ENCODE measurements around the gene CD300H.
A peak's percentile ranks its signal among the peaks of the same experiment; 100 is the strongest.

CD300H gene

GRCh38 chr17:74566132-74566753, 1.1 kb downstream of the CD300H start:
- no peak overlapping the region for H3K4me3 ChIP-seq (ENCODE audit: low read depth, low read length)

GRCh38 chr17:74565126-74565525, 2.2 kb downstream of the CD300H start:
- no peaks in the 10 kb centered on the region for H3K4me1 ChIP-seq (ENCODE audit: control insufficient read depth, insufficient read depth, low read length)
- no peaks in the 10 kb centered on the region for H3K9me3 ChIP-seq (ENCODE audit: control insufficient read depth, insufficient read depth, low read depth, low read length)
- TF ChIP-seq HOXC10 (CRISPR knock-in tag; IDR thresholded peaks at IDR 0.05), result no peak
- TF ChIP-seq MZF1 (tag by site-specific recombination; IDR thresholded peaks at IDR 0.05; ENCODE audit: borderline replicate concordance), result no peak
- ChIA-PET POLR2A (no interaction called here), CTCF (interaction anchor here (0.6 to 3.3 kb wide), 7 partner anchors 11 to 247 kb away, joined by 3 to 43 read pairs (median 9); no protein-coding TSS in a partner anchor)
- no peak overlapping the region for H3K4me3 ChIP-seq (ENCODE audit: low read depth, low read length)
- no peaks in the 10 kb centered on the region for H3K36me3 ChIP-seq (ENCODE audit: control insufficient read depth in 2 of 2, insufficient read depth in 1 of 2, low read length in 2 of 2)
- H3K27ac ChIP-seq (ENCODE audit: extremely low read depth, low read depth, low read length), result no peak overlapping the region

More at GRCh38 chr17:74566132-74566753, 1.1 kb downstream of the CD300H start:
- Histone ChIP-seq H3K4me1 (ENCODE audit: control insufficient read depth, insufficient read depth, low read length) (no peaks in the 10 kb centered on the region), H3K27ac (ENCODE audit: extremely low read depth, low read depth, low read length) (no peak overlapping the region), H3K36me3 (ENCODE audit: control insufficient read depth in 2 of 2, insufficient read depth in 1 of 2, low read length in 2 of 2) (no peaks in the 10 kb centered on the region), H3K9me3 (ENCODE audit: control insufficient read depth, insufficient read depth, low read depth, low read length) (no peaks in the 10 kb centered on the region)
- POLR2A ChIA-PET, result interaction anchor here (1.0 kb wide), 1 partner anchor 200 kb away, joined by 3 read pairs; no protein-coding TSS in a partner anchor
- TF ChIP-seq EGR2 (tag by site-specific recombination; IDR thresholded peaks at IDR 0.05; ENCODE audit: low read depth) (peak; percentile 75), CTCF (tag by site-specific recombination; IDR thresholded peaks at IDR 0.05) (peak; percentile 54), ZFHX2 (tag by site-specific recombination; conservative IDR thresholded peaks at IDR 0.05) (peak; percentile 67), ZNF23 (tag by site-specific recombination; IDR thresholded peaks at IDR 0.05; ENCODE audit: borderline replicate concordance) (no peak)
- CTCF ChIA-PET, result interaction anchor here (0.6 to 3.3 kb wide), 41 partner anchors 8 to 635 kb away, joined by 3 to 43 read pairs (median 4); partner anchors contain the start of gene CD300LD

GRCh38 chr17:74563358-74563757, 4.0 kb downstream of the CD300H start:
- CTCF ChIA-PET, result no interaction called here
- no peaks in the 10 kb centered on the region for H3K9me3 ChIP-seq (ENCODE audit: control insufficient read depth, insufficient read depth, low read depth, low read length)

GRCh38 chr17:74561586-74561985, 5.7 kb downstream of the CD300H start:
- POLR2A ChIA-PET, result no interaction called here
- TF ChIP-seq TRIM28 (IDR thresholded peaks at IDR 0.05; ENCODE audit: borderline replicate concordance, low read length) (no peak), MZF1 (tag by site-specific recombination; IDR thresholded peaks at IDR 0.05; ENCODE audit: borderline replicate concordance) (no peak), BCL6B (tag by site-specific recombination; IDR thresholded peaks at IDR 0.05) (no peak), ZNF274 (IDR thresholded peaks at IDR 0.05; ENCODE audit: low read length) (no peak), ZNF274 (tag by site-specific recombination; IDR thresholded peaks at IDR 0.05; ENCODE audit: borderline replicate concordance) (no peak), RBAK (tag by site-specific recombination; IDR thresholded peaks at IDR 0.05) (no peak), ZNF76 (tag by site-specific recombination; IDR thresholded peaks at IDR 0.05; ENCODE audit: borderline replicate concordance, low read depth) (no peak), PBX3 (CRISPR knock-in tag; IDR thresholded peaks at IDR 0.05) (no peak)

More at GRCh38 chr17:74563358-74563757, 4.0 kb downstream of the CD300H start:
- Histone ChIP-seq H3K27ac (ENCODE audit: extremely low read depth, low read depth, low read length) (no peak overlapping the region), H3K4me3 (ENCODE audit: low read depth, low read length) (no peak overlapping the region), H3K4me1 (ENCODE audit: control insufficient read depth, insufficient read depth, low read length) (no peaks in the 10 kb centered on the region), H3K36me3 (ENCODE audit: control insufficient read depth in 2 of 2, insufficient read depth in 1 of 2, low read length in 2 of 2) (no peaks in the 10 kb centered on the region)
- POLR2A ChIA-PET, result no interaction called here
- 0 out of 2 replicates have a peak, but pooled peaks have one; percentile 25 for TF ChIP-seq ZNF148 (tag by site-specific recombination; IDR thresholded peaks at IDR 0.05; ENCODE audit: borderline replicate concordance)
- TF ChIP-seq ZNF510 (tag by site-specific recombination; IDR thresholded peaks at IDR 0.05; ENCODE audit: insufficient replicate concordance), result no peak
- TF ChIP-seq GLI4 (tag by site-specific recombination; IDR thresholded peaks at IDR 0.05), result no peak
- TF ChIP-seq ZNF274 (IDR thresholded peaks at IDR 0.05; ENCODE audit: low read length), result no peak
- TF ChIP-seq ZNF274 (tag by site-specific recombination; IDR thresholded peaks at IDR 0.05; ENCODE audit: borderline replicate concordance), result no peak
- no peak for TF ChIP-seq SALL2 (tag by site-specific recombination; IDR thresholded peaks at IDR 0.05; ENCODE audit: borderline replicate concordance)
- TF ChIP-seq PRDM1 (tag by site-specific recombination; IDR thresholded peaks at IDR 0.05), result peak; percentile 34; the same call in 1 of the 2 replicates
- TF ChIP-seq ZNF585B (tag by site-specific recombination; IDR thresholded peaks at IDR 0.05), result no peak
- 0 out of 2 replicates have a peak, but pooled peaks have one; percentile 19 for TF ChIP-seq ZFHX2 (tag by site-specific recombination; conservative IDR thresholded peaks at IDR 0.05)

More at GRCh38 chr17:74561586-74561985, 5.7 kb downstream of the CD300H start:
- Histone ChIP-seq H3K9me3 (ENCODE audit: control insufficient read depth, insufficient read depth, low read depth, low read length) (no peaks in the 10 kb centered on the region), H3K36me3 (ENCODE audit: control insufficient read depth in 2 of 2, insufficient read depth in 1 of 2, low read length in 2 of 2) (no peaks in the 10 kb centered on the region), H3K4me3 (ENCODE audit: low read depth, low read length) (no peak overlapping the region), H3K4me1 (ENCODE audit: control insufficient read depth, insufficient read depth, low read length) (no peaks in the 10 kb centered on the region), H3K27ac (ENCODE audit: extremely low read depth, low read depth, low read length) (no peak overlapping the region)
- CTCF ChIA-PET, result no interaction called here
